H9 (cell line): Measurements from ENCODE around the gene MYDGF. TPM values are rescaled to one million over a fixed set of nuclear protein-coding genes. Genes with fewer than 3 reads are reported as not detected.

Experiments used
- DNase-seq: peaks from one replicate; pipeline ENCODE4 v3.0.0-alpha.2; 2017
- H2AFZ ChIP-seq: one replicate; pipeline ENCODE4 v1.6.1; 2013; ENCODE audit warnings: mild to moderate bottlenecking, low read length, control low read depth, moderate library complexity
- H2AK5ac ChIP-seq: 2 replicates; pipeline ENCODE4 v1.6.1; 2013; ENCODE audit warnings: low read length, control low read depth, mixed read lengths; ENCODE audit not compliant: insufficient read length
- H2BK120ac ChIP-seq: one replicate; pipeline ENCODE4 v1.6.1; 2013; ENCODE audit warnings: low read depth, mild to moderate bottlenecking, low read length, control low read depth, inconsistent platforms; ENCODE audit not compliant: poor library complexity, severe bottlenecking
- H2BK12ac ChIP-seq: 2 replicates; pipeline ENCODE4 v1.6.1; 2013; ENCODE audit warnings: low read length, control low read depth, mixed read lengths, low read depth; ENCODE audit not compliant: insufficient read length
- H2BK15ac ChIP-seq: 2 replicates; pipeline ENCODE4 v1.6.1; 2013; ENCODE audit warnings: low read depth, low read length, control low read depth
- H2BK20ac ChIP-seq: one replicate; pipeline ENCODE4 v1.6.1; 2013; ENCODE audit warnings: low read depth, mild to moderate bottlenecking, low read length, control low read depth, inconsistent platforms; ENCODE audit not compliant: poor library complexity, severe bottlenecking
- H2BK5ac ChIP-seq: 2 replicates; pipeline ENCODE4 v1.6.1; 2013; ENCODE audit warnings: low read length, control low read depth, mixed read lengths; ENCODE audit not compliant: insufficient read length
- H3K14ac ChIP-seq: 2 replicates; pipeline ENCODE4 v1.6.1; 2013; ENCODE audit warnings: low read length, control low read depth; ENCODE audit not compliant: insufficient read depth
- H3K18ac ChIP-seq: 2 replicates; pipeline ENCODE4 v1.6.1; 2013; ENCODE audit warnings: low read depth, mild to moderate bottlenecking, mixed read lengths, low read length, control low read depth; ENCODE audit not compliant: insufficient read length
- H3K23ac ChIP-seq: 2 replicates; pipeline ENCODE4 v1.6.1; 2013; ENCODE audit warnings: low read length, control low read depth, mixed read lengths, low read depth; ENCODE audit not compliant: insufficient read length
- H3K23me2 ChIP-seq: 2 replicates; pipeline ENCODE4 v1.6.1; 2013; ENCODE audit warnings: low read depth, mild to moderate bottlenecking, mixed read lengths, low read length, control low read depth; ENCODE audit not compliant: insufficient read length, poor library complexity, severe bottlenecking
- H3K27ac ChIP-seq: 2 replicates; pipeline ENCODE4 v1.5.1; 2013; ENCODE audit warnings: low read length, control low read depth, mixed read lengths, low read depth; ENCODE audit not compliant: insufficient read length
- H3K27me3 ChIP-seq: 2 replicates; pipeline ENCODE4 v1.6.1; 2013; ENCODE audit warnings: low read length, control low read depth, inconsistent platforms; ENCODE audit not compliant: insufficient read depth
- H3K4ac ChIP-seq: 2 replicates; pipeline ENCODE4 v1.6.1; 2013; ENCODE audit warnings: low read depth, mild to moderate bottlenecking, control low read depth, inconsistent platforms, low read length, moderate library complexity
- H3K4me1 ChIP-seq: 2 replicates; pipeline ENCODE4 v1.6.1; 2013; ENCODE audit warnings: low read length, control low read depth, inconsistent platforms; ENCODE audit not compliant: insufficient read depth
- H3K4me2 ChIP-seq: 2 replicates; pipeline ENCODE4 v1.6.1; 2013; ENCODE audit warnings: low read length, control low read depth, mixed read lengths; ENCODE audit not compliant: insufficient read length, insufficient read depth
- H3K56ac ChIP-seq: 2 replicates; pipeline ENCODE4 v1.6.1; 2013; ENCODE audit warnings: low read depth, mild to moderate bottlenecking, mixed read lengths, low read length, control low read depth; ENCODE audit not compliant: insufficient read length
- H3K79me1 ChIP-seq: 2 replicates; pipeline ENCODE4 v1.6.1; 2013; ENCODE audit warnings: low read depth, mild to moderate bottlenecking, moderate library complexity, low read length, control low read depth, inconsistent platforms; ENCODE audit not compliant: insufficient read depth, poor library complexity, severe bottlenecking
- H3K79me2 ChIP-seq: 2 replicates; pipeline ENCODE4 v1.6.1; 2013; ENCODE audit warnings: low read length, control low read depth, inconsistent platforms; ENCODE audit not compliant: insufficient read depth
- H3K9ac ChIP-seq: 2 replicates; pipeline ENCODE4 v1.6.1; 2013; ENCODE audit warnings: low read length, control low read depth, mixed read lengths; ENCODE audit not compliant: insufficient read length; ENCODE audit errors: extremely low read depth
- H3K9me3 ChIP-seq: one replicate; pipeline ENCODE4 v1.6.1; 2013; ENCODE audit warnings: low read depth, low read length, inconsistent platforms; ENCODE audit not compliant: control insufficient read depth
- H3T11ph ChIP-seq: one replicate; pipeline ENCODE4 v1.6.1; 2013; ENCODE audit warnings: mild to moderate bottlenecking, low read length, control low read depth, inconsistent platforms
- H4K20me1 ChIP-seq: one replicate; pipeline ENCODE4 v1.6.1; 2013; ENCODE audit not compliant: control insufficient read depth, insufficient read length, insufficient read depth
- H4K5ac ChIP-seq: 2 replicates; pipeline ENCODE4 v1.6.1; 2013; ENCODE audit warnings: low read depth, mild to moderate bottlenecking, mixed read lengths, low read length, control low read depth; ENCODE audit not compliant: insufficient read length
- H4K8ac ChIP-seq: replicated peaks from 2 replicates; pipeline ENCODE4 v1.6.1; 2013; ENCODE audit warnings: low read length, control low read depth, mixed read lengths, low read depth; ENCODE audit not compliant: insufficient read length
- H4K91ac ChIP-seq: 2 replicates; pipeline ENCODE4 v1.6.1; 2013; ENCODE audit warnings: low read depth, mild to moderate bottlenecking, moderate library complexity, mixed read lengths, low read length, control low read depth; ENCODE audit not compliant: insufficient read length
- H3K27ac Mint-ChIP-seq, 3 experiments: 2 replicates in 2 of 3; 3 replicates in 1 of 3; pipeline ENCODE4 v1.8.0; 2020 to 2021; ENCODE audit warnings: mixed read lengths in 3 of 3, mild to moderate bottlenecking in 1 of 3, moderate library complexity in 1 of 3
- H3K27me3 Mint-ChIP-seq: 2 replicates; pipeline ENCODE4 v1.8.0; 2021; ENCODE audit warnings: low read depth, mild to moderate bottlenecking, moderate library complexity, mixed read lengths
- H3K36me3 Mint-ChIP-seq, 3 experiments: 2 replicates in 2 of 3; 3 replicates in 1 of 3; pipeline ENCODE4 v1.8.0; 2020 to 2021; ENCODE audit warnings: low read depth in 3 of 3, mixed read lengths in 3 of 3; ENCODE audit not compliant: insufficient read depth in 1 of 3
- H3K4me1 Mint-ChIP-seq, 2 experiments: 2 replicates each; pipeline ENCODE4 v1.8.0; 2020; ENCODE audit warnings: mixed read lengths in 2 of 2
- H3K4me3 Mint-ChIP-seq, 2 experiments: 2 replicates in 1 of 2; 3 replicates in 1 of 2; pipeline ENCODE4 v1.8.0; 2020 to 2021; ENCODE audit warnings: mild to moderate bottlenecking in 2 of 2, mixed read lengths in 2 of 2, moderate library complexity in 1 of 2
- H3K9me3 Mint-ChIP-seq, 2 experiments: 2 replicates in 1 of 2; 3 replicates in 1 of 2; pipeline ENCODE4 v1.8.0; 2020; ENCODE audit warnings: mild to moderate bottlenecking in 2 of 2, mixed read lengths in 2 of 2, moderate library complexity in 1 of 2
- WGBS: extraction: QIAGEN DNeasy Blood & Tissue Kit; methylation state at CpG from one replicate; pipeline ENCODE4 v1.1.7; 2013; ENCODE audit warnings: missing lambda C conversion rate, low lambda C conversion rate, mixed read lengths; ENCODE audit not compliant: insufficient read length; ENCODE audit errors: extremely low coverage; 5-methylcytosine and 5-hydroxymethylcytosine counted together
- total RNA-seq: library from RNA; stranded (reverse); gene quantifications from 2 replicates; pipeline ENCODE4 v1.2.1, GENCODE V29; 2021
- TF ChIP-seq, protein P1 (sequence below): fragments of 200-600 bp; sonication (generic); conservative IDR thresholded peaks from 3 replicates; pipeline ENCODE4 v1.8.0; 2021; ENCODE audit warnings: antibody characterized with exemption, mild to moderate bottlenecking

MYDGF gene
- total RNA-seq, 1 experiment from 2014 or later: 43.4 TPM

DNA sequence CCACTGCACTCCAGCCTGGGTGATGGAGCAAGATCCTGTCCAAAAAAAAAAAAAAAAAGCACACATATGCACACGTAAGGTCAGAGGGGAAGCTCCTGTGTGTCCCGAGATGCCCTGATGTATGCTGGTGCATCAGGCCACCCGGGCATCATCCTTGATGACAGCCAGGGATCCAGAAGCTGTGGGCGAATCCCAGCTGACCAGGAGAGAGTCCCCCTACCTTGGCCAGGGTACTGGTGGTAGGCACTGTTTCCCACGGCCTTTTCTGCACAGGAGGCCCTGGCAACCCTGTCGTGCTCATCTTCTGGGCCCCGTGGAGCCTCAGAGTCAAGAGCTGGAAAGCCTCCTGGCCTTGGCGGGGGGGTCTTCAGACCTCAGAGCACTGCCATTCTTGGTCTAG, 14.0 kb downstream of the MYDGF start:
- TF ChIP-seq, protein P1, sequence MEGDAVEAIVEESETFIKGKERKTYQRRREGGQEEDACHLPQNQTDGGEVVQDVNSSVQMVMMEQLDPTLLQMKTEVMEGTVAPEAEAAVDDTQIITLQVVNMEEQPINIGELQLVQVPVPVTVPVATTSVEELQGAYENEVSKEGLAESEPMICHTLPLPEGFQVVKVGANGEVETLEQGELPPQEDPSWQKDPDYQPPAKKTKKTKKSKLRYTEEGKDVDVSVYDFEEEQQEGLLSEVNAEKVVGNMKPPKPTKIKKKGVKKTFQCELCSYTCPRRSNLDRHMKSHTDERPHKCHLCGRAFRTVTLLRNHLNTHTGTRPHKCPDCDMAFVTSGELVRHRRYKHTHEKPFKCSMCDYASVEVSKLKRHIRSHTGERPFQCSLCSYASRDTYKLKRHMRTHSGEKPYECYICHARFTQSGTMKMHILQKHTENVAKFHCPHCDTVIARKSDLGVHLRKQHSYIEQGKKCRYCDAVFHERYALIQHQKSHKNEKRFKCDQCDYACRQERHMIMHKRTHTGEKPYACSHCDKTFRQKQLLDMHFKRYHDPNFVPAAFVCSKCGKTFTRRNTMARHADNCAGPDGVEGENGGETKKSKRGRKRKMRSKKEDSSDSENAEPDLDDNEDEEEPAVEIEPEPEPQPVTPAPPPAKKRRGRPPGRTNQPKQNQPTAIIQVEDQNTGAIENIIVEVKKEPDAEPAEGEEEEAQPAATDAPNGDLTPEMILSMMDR: no peak
- Mint-ChIP-seq H3K27ac (no peak overlapping the region), H3K4me1 (peaks cover 0 to 5% of the 10 kb centered on the region in 2 experiments; a peak in 2 of 4 replicates), H3K9me3 (no peaks in the 10 kb centered on the region), H3K27me3 (no peaks in the 10 kb centered on the region), H3K36me3 (peaks cover 8 to 39% (median 21%) of the 10 kb centered on the region in 3 experiments; a peak in 6 of 7 replicates), H3K4me3 (no peak overlapping the region)
- no CpG with 5 or more reads among the region's 8 CpGs for WGBS
- no peak for DNase-seq
- Histone ChIP-seq H3K9ac (no peak overlapping the region), H3K4ac (no peak overlapping the region), H3K23me2 (no peaks in the 10 kb centered on the region), H2AFZ (no peak overlapping the region), H3K4me2 (no peak overlapping the region), H2BK5ac (no peak overlapping the region), H3K14ac (no peak overlapping the region), H4K8ac (no peak overlapping the region), H2BK15ac (no peak overlapping the region), H2AK5ac (no peak overlapping the region), H3K9me3 (no peaks in the 10 kb centered on the region), H4K91ac (no peak overlapping the region), H3K18ac (no peak overlapping the region), H2BK20ac (no peak overlapping the region), H4K5ac (no peak overlapping the region), H3T11ph (no peak overlapping the region), H2BK120ac (no peak overlapping the region), H3K27ac (no peak overlapping the region), H3K4me1 (no peaks in the 10 kb centered on the region), H3K79me2 (no peaks in the 10 kb centered on the region), H3K79me1 (no peaks in the 10 kb centered on the region), H2BK12ac (no peak overlapping the region), H4K20me1 (no peaks in the 10 kb centered on the region), H3K23ac (no peak overlapping the region), H3K27me3 (no peaks in the 10 kb centered on the region), H3K56ac (no peak overlapping the region)
